Body of pancreas (tissue), 4 donors: ENCODE results near the gene BAHCC1. TPM values are rescaled to one million over a fixed set of nuclear protein-coding genes. Genes with fewer than 3 reads are reported as not detected.

Experiments used
- ATAC-seq: fragments of 150-250 bp; one replicate; pipeline ENCODE4 v1.9.1; 2016
- DNase-seq, 4 donors: peaks; one replicate each; pipeline ENCODE4 v3.0.0-alpha.2; 2019
- H3K27ac ChIP-seq, 4 donors: fragments of 200-600 bp; sonication (generic); 1 replicate in 3 of 4; 2 replicates in 1 of 4; pipeline versions ENCODE4 v1.5.1 to v1.6.1; 2016 to 2019; ENCODE audit warnings: mild to moderate bottlenecking in 1 of 4, mixed read lengths in 1 of 4, moderate library complexity in 1 of 4
- H3K27me3 ChIP-seq, 2 donors: fragments of 200-600 bp; sonication (generic); one replicate each; pipeline ENCODE4 v1.6.0; 2016; ENCODE audit warnings: mild to moderate bottlenecking in 1 of 2
- H3K36me3 ChIP-seq, 2 donors: fragments of 200-600 bp; sonication (generic); replicated peaks in 1 of 2; 2 replicates each; pipeline ENCODE4 v1.5.1; 2016; ENCODE audit warnings: low read depth in 2 of 2; ENCODE audit not compliant: insufficient read depth in 1 of 2
- H3K4me1 ChIP-seq: fragments of 200-600 bp; sonication (generic); one replicate; pipeline ENCODE4 v1.6.0; 2016
- H3K4me3 ChIP-seq, 2 donors: fragments of 200-600 bp; sonication (generic); 1 replicate in 1 of 2; 2 replicates in 1 of 2; pipeline ENCODE4 v1.5.1; 2016 to 2019
- H3K9me3 ChIP-seq, 3 donors: fragments of 200-600 bp; sonication (generic); 1 replicate in 2 of 3; 2 replicates in 1 of 3; pipeline ENCODE4 v1.5.1; 2016
- CTCF ChIP-seq, 7 experiments: fragments of 450-650 bp in 4 of 7; fragments of 200-600 bp in 3 of 7; sonication (generic) in 3 of 7; IDR thresholded peaks; one replicate each; pipeline ENCODE4 v1.5.1; 2016 to 2019; ENCODE audit warnings: antibody characterized with exemption in 7 of 7
- POLR2A ChIP-seq, 3 donors: fragments of 450-650 bp; IDR thresholded peaks; one replicate each; pipeline ENCODE4 v1.6.1; 2016; ENCODE audit warnings: antibody characterized with exemption in 3 of 3, mild to moderate bottlenecking in 2 of 3
- WGBS, 2 donors: methylation state at CpG; one replicate each; pipeline ENCODE4 v1.1.5; 2017; 5-methylcytosine and 5-hydroxymethylcytosine counted together
- intact Hi-C: fragments of 100-400 bp; cut with DNase I; formaldehyde crosslinking; loops from one replicate; pipeline ENCODE4 v1.15.1; 2023
- total RNA-seq, 2 donors: library from RNA; depleted of rRNA; stranded (reverse); fragments of >200 nt; gene quantifications; one replicate each; pipeline ENCODE4 v1.1.0, GENCODE V29; 2016

BAHCC1 gene
- total RNA-seq, 2 donors from 2014 or later = 5.7 to 14.8 TPM

DNA sequence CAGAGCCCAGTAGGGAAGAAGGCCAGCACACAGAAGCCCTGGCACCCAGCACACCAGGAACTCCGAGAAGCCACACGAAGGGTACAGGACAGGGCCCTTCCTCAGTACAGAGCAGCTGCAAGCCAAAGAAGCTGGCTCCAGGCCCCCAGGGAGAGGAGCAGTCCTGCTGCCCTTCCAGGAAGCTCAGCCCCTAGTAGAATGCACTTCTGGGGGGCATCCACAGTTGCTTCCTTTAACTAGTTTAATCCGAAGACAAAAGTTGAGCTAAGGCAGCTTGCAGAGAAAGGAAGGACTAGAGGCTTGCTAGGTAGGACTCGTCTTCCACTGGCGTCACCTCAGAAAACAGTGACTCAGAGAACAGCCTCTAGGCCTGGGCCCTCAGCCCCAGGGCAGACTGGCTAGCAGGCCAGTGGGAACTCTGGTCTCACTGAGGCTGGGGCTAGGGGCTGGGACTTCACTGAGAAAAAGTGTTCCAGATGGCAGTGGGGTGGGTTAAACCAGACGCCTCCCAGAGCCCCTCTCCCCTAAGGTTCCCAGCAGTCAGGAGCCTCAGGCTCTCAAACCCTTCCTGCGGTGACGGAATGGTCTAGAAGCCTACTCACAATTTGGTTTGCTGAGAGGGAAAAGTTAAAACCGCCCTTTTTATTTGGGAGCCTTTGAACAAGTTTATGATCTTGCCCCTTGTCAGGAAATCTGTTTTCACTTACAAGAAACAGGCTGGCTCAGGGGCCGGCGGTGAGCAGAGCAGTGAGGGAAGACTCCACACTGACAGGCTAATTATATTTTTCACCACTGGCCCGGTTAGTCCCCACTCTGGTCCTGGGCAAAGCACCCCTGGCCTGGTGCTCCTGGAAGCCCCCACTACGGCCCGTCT lies 75.9 kb downstream of the BAHCC1 start:
- Histone ChIP-seq H3K36me3 (no peaks in the 10 kb centered on the region), H3K27ac (no peak overlapping the region), H3K9me3 (no peaks in the 10 kb centered on the region), H3K27me3 (no peaks in the 10 kb centered on the region), H3K4me1 (peaks cover 31% of the 10 kb centered on the region), H3K4me3 (no peak overlapping the region)
- TF ChIP-seq CTCF (IDR thresholded peaks at IDR 0.05) (no peak), POLR2A (IDR thresholded peaks at IDR 0.05) (no peak)
- 77 to 91% methylated on average over 12 to 14 of the region's 14 CpGs for WGBS, 2 donors
- DNase-seq = no peak
- no peak for ATAC-seq
- intact Hi-C loops = loop anchor here (10.0 kb wide), 1 partner anchor 66 kb away; no protein-coding TSS in a partner anchor

GRCh38 chr17:81471818-81472456 lies 76.7 kb downstream of the BAHCC1 start:
- Histone ChIP-seq H3K36me3 (no peaks in the 10 kb centered on the region), H3K9me3 (no peaks in the 10 kb centered on the region), H3K27ac (no peak overlapping the region), H3K4me1 (peaks cover 25% of the 10 kb centered on the region), H3K27me3 (no peaks in the 10 kb centered on the region), H3K4me3 (no peak overlapping the region)
- TF ChIP-seq POLR2A (IDR thresholded peaks at IDR 0.05) = no peak
- TF ChIP-seq CTCF (IDR thresholded peaks at IDR 0.05) = peak in 1 of 7 experiments; percentile 4
- peak in 3 of 4 donors; percentile 43 to 60 (median 52) for DNase-seq
- intact Hi-C loops = loop anchor here (10.0 kb wide), 1 partner anchor 67 kb away; no protein-coding TSS in a partner anchor
- 82 to 90% methylated on average over 18 to 24 of the region's 28 CpGs for WGBS, 2 donors
- ATAC-seq = peak; percentile 52

DNA sequence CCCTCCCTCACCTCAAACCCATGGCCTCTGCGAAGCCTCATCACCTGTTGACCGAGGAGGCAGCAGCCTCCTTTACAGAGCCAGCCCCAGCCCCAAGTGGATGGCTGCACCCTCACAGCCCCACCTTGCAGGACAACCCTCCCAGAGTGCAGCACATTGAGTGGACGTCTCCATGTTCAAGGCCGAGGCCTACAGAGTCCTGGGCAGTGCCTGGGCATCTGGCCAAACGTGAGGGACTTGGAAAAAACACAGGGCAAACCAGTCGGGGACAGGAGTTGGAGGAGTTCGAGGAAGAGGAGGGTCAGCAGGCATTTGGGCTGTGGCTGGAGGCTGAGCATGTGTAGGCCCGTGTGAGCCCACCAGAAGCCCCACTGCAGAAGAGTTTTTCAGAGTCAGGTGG lies 77.8 kb downstream of the BAHCC1 start:
- DNase-seq (peak; percentile 72 to 84 (median 80)), ATAC-seq (peak; percentile 63)
- TF ChIP-seq CTCF (IDR thresholded peaks at IDR 0.05) (no peak), POLR2A (IDR thresholded peaks at IDR 0.05) (no peak)
- Histone ChIP-seq H3K36me3 (no peaks in the 10 kb centered on the region), H3K27ac (no peak overlapping the region), H3K4me1 (peaks cover 23% of the 10 kb centered on the region), H3K27me3 (no peaks in the 10 kb centered on the region), H3K4me3 (no peak overlapping the region), H3K9me3 (no peaks in the 10 kb centered on the region)
- WGBS, 2 donors = 31 to 34% methylated on average over 8 of the region's 8 CpGs
- intact Hi-C loops = loop anchor here (10.0 kb wide), 1 partner anchor 68 kb away; no protein-coding TSS in a partner anchor

DNA sequence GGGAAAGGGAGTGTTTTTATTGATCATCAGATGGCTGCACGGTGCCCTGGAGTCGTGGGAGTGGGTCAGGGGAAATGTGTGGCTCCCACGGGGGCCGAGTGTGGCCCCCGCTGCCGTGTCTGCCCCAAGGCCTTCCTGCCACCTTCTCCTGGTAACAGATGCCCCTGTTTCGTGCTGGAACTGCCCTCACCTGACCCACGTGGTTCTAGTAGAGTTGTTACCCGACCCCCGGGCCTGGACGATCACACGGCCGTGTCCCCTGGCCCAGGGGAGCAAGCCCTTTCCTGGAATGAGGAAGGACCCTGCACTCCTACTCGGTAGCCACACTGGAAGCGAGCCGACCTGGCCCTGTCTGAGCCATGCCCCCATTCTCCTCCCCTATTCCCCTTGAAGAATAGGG lies 79.7 kb downstream of the BAHCC1 start:
- Histone ChIP-seq H3K4me3 (no peak overlapping the region), H3K9me3 (no peaks in the 10 kb centered on the region), H3K4me1 (peaks cover 14% of the 10 kb centered on the region), H3K36me3 (no peaks in the 10 kb centered on the region), H3K27me3 (no peaks in the 10 kb centered on the region), H3K27ac (no peak overlapping the region)
- intact Hi-C loops = loop anchor here (10.0 kb wide), 1 partner anchor 70 kb away; no protein-coding TSS in a partner anchor
- no peak for ATAC-seq
- WGBS, 2 donors = 85 to 88% methylated on average over 3 to 16 of the region's 16 CpGs
- DNase-seq = no peak
- TF ChIP-seq CTCF (IDR thresholded peaks at IDR 0.05) (no peak), POLR2A (IDR thresholded peaks at IDR 0.05) (no peak)
